HFFc6 (cell line): ENCODE results near the gene NFKBIB. TPM values are rescaled to one million over a fixed set of nuclear protein-coding genes. Genes with fewer than 3 reads are reported as not detected.

ENCODE experiments used
- DNase-seq: peaks from one replicate; pipeline ENCODE4 v3.0.0-alpha.2; 2018
- H3K27ac Mint-ChIP-seq: 2 replicates; pipeline ENCODE4 v1.8.0; 2020; ENCODE audit warnings: mild to moderate bottlenecking, mixed read lengths
- H3K27me3 Mint-ChIP-seq: 2 replicates; pipeline ENCODE4 v1.8.0; 2021; ENCODE audit warnings: mild to moderate bottlenecking, moderate library complexity, mixed read lengths; ENCODE audit not compliant: insufficient read depth
- H3K36me3 Mint-ChIP-seq: 2 replicates; pipeline ENCODE4 v1.8.0; 2021; ENCODE audit warnings: low read depth, mixed read lengths
- H3K4me1 Mint-ChIP-seq: 2 replicates; pipeline ENCODE4 v1.8.0; 2020; ENCODE audit warnings: low read depth, mixed read lengths
- H3K4me3 Mint-ChIP-seq: 2 replicates; pipeline ENCODE4 v1.8.0; 2020; ENCODE audit warnings: mild to moderate bottlenecking, moderate library complexity, mixed read lengths
- H3K9me3 Mint-ChIP-seq: 2 replicates; pipeline ENCODE4 v1.8.0; 2020; ENCODE audit warnings: mild to moderate bottlenecking, mixed read lengths
- CTCF ChIP-seq: fragments of 200-600 bp; sonication (generic); IDR thresholded peaks from 2 replicates; pipeline ENCODE4 v1.5.0; 2021; ENCODE audit warnings: antibody characterized with exemption, mild to moderate bottlenecking
- total RNA-seq, 6 experiments: library from RNA; stranded (reverse); fragmentation: NEBNext Ultra II Directional; extraction: Animal tissue kit (Norgen Biotek cat#: 25700); gene quantifications; 2 replicates in 1 of 6; 3 replicates in 5 of 6; pipeline ENCODE4 v1.2.3, GENCODE V29; 2021

Gene NFKBIB
- total RNA-seq, 6 experiments from 2014 or later = 21.8 to 23.4 (median 22.9) TPM

- DNase-seq = no peak
- Mint-ChIP-seq H3K4me3 (no peak overlapping the region), H3K27ac (no peak overlapping the region), H3K36me3 (peaks cover 31% of the 10 kb centered on the region), H3K4me1 (peaks cover 8% of the 10 kb centered on the region), H3K27me3 (peaks cover 2% of the 10 kb centered on the region; the same call in 1 of the 2 replicates), H3K9me3 (peaks cover 14% of the 10 kb centered on the region)
- no peak for TF ChIP-seq CTCF
Observed at GRCh38 chr19:38905620-38906019, 5.9 kb downstream of the NFKBIB start.

- Mint-ChIP-seq H3K27ac (no peak overlapping the region), H3K9me3 (peaks cover 14% of the 10 kb centered on the region), H3K36me3 (peaks cover 31% of the 10 kb centered on the region), H3K27me3 (peaks cover 5% of the 10 kb centered on the region), H3K4me3 (no peak overlapping the region), H3K4me1 (no peaks in the 10 kb centered on the region)
- TF ChIP-seq CTCF = no peak
- DNase-seq = no peak
Observed at GRCh38 chr19:38907227-38907626, 7.5 kb downstream of the NFKBIB start.

GRCh38 chr19:38907670-38908069, 7.9 kb downstream of the NFKBIB start:
- no peak overlapping the region for H3K27ac Mint-ChIP-seq
- H3K9me3 Mint-ChIP-seq = peaks cover 14% of the 10 kb centered on the region
- H3K4me1 Mint-ChIP-seq = no peaks in the 10 kb centered on the region
- H3K27me3 Mint-ChIP-seq = peaks cover 5% of the 10 kb centered on the region
- no peak for DNase-seq
- TF ChIP-seq CTCF = no peak
- H3K36me3 Mint-ChIP-seq = peaks cover 31% of the 10 kb centered on the region
- no peak overlapping the region for H3K4me3 Mint-ChIP-seq

GRCh38 chr19:38908911-38909310, 9.1 kb downstream of the NFKBIB start:
- TF ChIP-seq CTCF = no peak
- peaks cover 31% of the 10 kb centered on the region for H3K36me3 Mint-ChIP-seq
- no peak for DNase-seq
- no peak overlapping the region for H3K27ac Mint-ChIP-seq
- H3K4me3 Mint-ChIP-seq = no peak overlapping the region
- H3K9me3 Mint-ChIP-seq = peaks cover 14% of the 10 kb centered on the region
- H3K4me1 Mint-ChIP-seq = no peaks in the 10 kb centered on the region
- H3K27me3 Mint-ChIP-seq = peaks cover 5% of the 10 kb centered on the region

- Mint-ChIP-seq H3K27ac (no peak overlapping the region), H3K4me1 (no peaks in the 10 kb centered on the region), H3K9me3 (peaks cover 14% of the 10 kb centered on the region), H3K27me3 (peaks cover 5% of the 10 kb centered on the region), H3K4me3 (no peak overlapping the region), H3K36me3 (peaks cover 25% of the 10 kb centered on the region)
- no peak for TF ChIP-seq CTCF
- no peak for DNase-seq
Observed at GRCh38 chr19:38910488-38910887, 10.7 kb downstream of the NFKBIB start.
